HG02870 (cell line): ENCODE measurements around the gene NEO1.

Source experiments
- ATAC-seq: cut with Tn5 transposase; IDR thresholded peaks from one replicate; pipeline ENCODE4 v1.9.1; 2021; ENCODE audit warnings: mild to moderate bottlenecking, moderate library complexity; ENCODE audit not compliant: unreplicated experiment

The NEO1 gene

GRCh38 chr15:73028031-73028430 is 24.2 kb upstream of the NEO1 start:
- ATAC-seq = no peak

- no peak for ATAC-seq
Measured at GRCh38 chr15:73028831-73029451, 23.3 kb upstream of the NEO1 start.

- ATAC-seq = no peak
Measured at GRCh38 chr15:73030122-73030679, 22.1 kb upstream of the NEO1 start.

GRCh38 chr15:73031648-73032047 is 20.6 kb upstream of the NEO1 start:
- ATAC-seq = no peak

GRCh38 chr15:73033611-73034010 is 18.7 kb upstream of the NEO1 start:
- no peak for ATAC-seq

- ATAC-seq = no peak
Measured at GRCh38 chr15:73034221-73034620, 18.0 kb upstream of the NEO1 start.

- no peak for ATAC-seq
Measured at GRCh38 chr15:73035221-73035620, 17.0 kb upstream of the NEO1 start.

- ATAC-seq = no peak
Measured at GRCh38 chr15:73038220-73038619, 14.0 kb upstream of the NEO1 start.

- ATAC-seq = no peak
Measured at GRCh38 chr15:73046073-73046472, 6.2 kb upstream of the NEO1 start.

GRCh38 chr15:73047882-73048281 is 4.4 kb upstream of the NEO1 start:
- ATAC-seq = no peak

- no peak for ATAC-seq
Measured at GRCh38 chr15:73048624-73049295, 3.5 kb upstream of the NEO1 start.

GRCh38 chr15:73049564-73050215 is 2.6 kb upstream of the NEO1 start:
- ATAC-seq = no peak

- no peak for ATAC-seq
Measured at GRCh38 chr15:73050561-73051295, 1.5 kb upstream of the NEO1 start.

GRCh38 chr15:73051391-73051806 is 864 bp upstream of the NEO1 start:
- ATAC-seq = peak; percentile 16

- peak; percentile 12 for ATAC-seq
Measured at GRCh38 chr15:73052653-73053397, 562 bp downstream of the NEO1 start.

GRCh38 chr15:73053398-73053723 is 1.1 kb downstream of the NEO1 start:
- ATAC-seq = no peak

- no peak for ATAC-seq
Measured at GRCh38 chr15:73054417-73054953, 2.2 kb downstream of the NEO1 start.

- no peak for ATAC-seq
Measured at GRCh38 chr15:73056460-73056859, 4.2 kb downstream of the NEO1 start.

GRCh38 chr15:73058437-73058836 is 6.2 kb downstream of the NEO1 start:
- no peak for ATAC-seq

GRCh38 chr15:73065114-73065513 is 12.9 kb downstream of the NEO1 start:
- no peak for ATAC-seq
